Osteoblast (primary cell): ENCODE results near the gene FAM50A. TPM values are rescaled to one million over a fixed set of nuclear protein-coding genes. Genes with fewer than 3 reads are reported as not detected.
A peak's percentile ranks its signal among the peaks of the same experiment; 100 is the strongest.

Experiments used
- DNase-seq: peaks from one replicate; pipeline ENCODE4 v3.0.0; 2011; ENCODE audit warnings: low spot score, mixed read lengths; ENCODE audit not compliant: insufficient read length; ENCODE audit errors: missing footprints
- H2AFZ ChIP-seq: 2 replicates; pipeline ENCODE4 v1.6.0; 2011; ENCODE audit warnings: mild to moderate bottlenecking, low read length
- H3K27ac ChIP-seq: 2 replicates; pipeline ENCODE4 v1.5.1; 2011; ENCODE audit warnings: mild to moderate bottlenecking, low read depth, low read length, moderate library complexity
- H3K27me3 ChIP-seq: 2 replicates; pipeline ENCODE4 v1.6.0; 2012; ENCODE audit warnings: mild to moderate bottlenecking, control low read depth, inconsistent platforms, low read length, moderate library complexity; ENCODE audit not compliant: insufficient read depth
- H3K36me3 ChIP-seq: 2 replicates; pipeline ENCODE4 v1.5.1; 2011; ENCODE audit warnings: mild to moderate bottlenecking, low read length, control low read depth, moderate library complexity; ENCODE audit not compliant: insufficient read depth
- H3K4me1 ChIP-seq: 2 replicates; pipeline ENCODE4 v1.5.1; 2011; ENCODE audit warnings: mild to moderate bottlenecking, low read length, control low read depth, moderate library complexity; ENCODE audit not compliant: insufficient read depth
- H3K4me2 ChIP-seq: 2 replicates; pipeline ENCODE4 v1.6.0; 2011; ENCODE audit warnings: mild to moderate bottlenecking, low read length; ENCODE audit not compliant: insufficient read depth
- H3K4me3 ChIP-seq: fragments of 200-600 bp; sonication (generic); 3 replicates; pipeline ENCODE4 v1.5.1; 2012; ENCODE audit warnings: mild to moderate bottlenecking, low read length, inconsistent platforms; ENCODE audit not compliant: insufficient read depth
- H3K79me2 ChIP-seq: 2 replicates; pipeline ENCODE4 v1.6.0; 2012; ENCODE audit warnings: mild to moderate bottlenecking, low read length, control low read depth, inconsistent platforms; ENCODE audit not compliant: insufficient read depth
- H3K9me3 ChIP-seq: 2 replicates; pipeline ENCODE4 v1.5.1; 2011; ENCODE audit warnings: low read depth, low read length, control low read depth
- H4K20me1 ChIP-seq: 2 replicates; pipeline ENCODE4 v1.6.0; 2012; ENCODE audit warnings: mild to moderate bottlenecking, low read length, control low read depth; ENCODE audit not compliant: insufficient read depth
- total RNA-seq: library from RNA; depleted of rRNA; stranded (reverse); fragments of >200 nt; gene quantifications from 2 replicates; pipeline ENCODE4 v1.2.3, GENCODE V29; 2012
- TF ChIP-seq, protein P1 (sequence below): IDR thresholded peaks from 2 replicates; pipeline ENCODE4 v1.5.1; 2011; ENCODE audit warnings: mild to moderate bottlenecking, low read depth, low read length, moderate library complexity; ENCODE audit errors: extremely low read depth

FAM50A gene
- total RNA-seq, 1 donor, result 48.1 TPM

DNA sequence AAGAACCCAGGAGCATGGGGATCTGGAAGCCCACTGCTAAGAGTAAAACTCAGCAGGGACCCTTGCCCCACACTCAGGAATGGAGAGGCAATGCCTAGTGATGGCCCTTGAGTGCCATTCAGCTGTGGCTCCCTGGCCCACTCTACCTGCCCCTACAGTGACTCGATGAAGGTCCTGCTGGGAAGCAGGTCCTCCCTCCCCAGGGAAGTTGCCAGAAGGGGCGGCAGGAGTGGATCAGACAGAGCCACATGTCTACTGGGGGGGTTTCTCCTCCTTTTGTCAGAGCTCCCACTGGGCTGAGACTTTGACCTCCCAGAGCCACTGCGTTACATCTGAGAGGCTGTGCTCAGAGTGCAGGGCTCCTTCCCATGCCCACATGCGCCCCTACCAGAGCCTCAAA lies 45.2 kb downstream of the FAM50A start:
- peak; percentile 58 for DNase-seq
- no peaks in the 10 kb centered on the region for H3K9me3 ChIP-seq
- peaks cover 22% of the 10 kb centered on the region for H3K79me2 ChIP-seq
- H3K4me2 ChIP-seq, result peak overlapping the region; percentile 84
- H3K27ac ChIP-seq, result no peak overlapping the region
- peaks cover 7% of the 10 kb centered on the region for H4K20me1 ChIP-seq
- peaks cover 10% of the 10 kb centered on the region for H3K4me1 ChIP-seq
- no peak overlapping the region for H2AFZ ChIP-seq
- H3K4me3 ChIP-seq, result peak overlapping the region; percentile 73
- TF ChIP-seq, protein P1, sequence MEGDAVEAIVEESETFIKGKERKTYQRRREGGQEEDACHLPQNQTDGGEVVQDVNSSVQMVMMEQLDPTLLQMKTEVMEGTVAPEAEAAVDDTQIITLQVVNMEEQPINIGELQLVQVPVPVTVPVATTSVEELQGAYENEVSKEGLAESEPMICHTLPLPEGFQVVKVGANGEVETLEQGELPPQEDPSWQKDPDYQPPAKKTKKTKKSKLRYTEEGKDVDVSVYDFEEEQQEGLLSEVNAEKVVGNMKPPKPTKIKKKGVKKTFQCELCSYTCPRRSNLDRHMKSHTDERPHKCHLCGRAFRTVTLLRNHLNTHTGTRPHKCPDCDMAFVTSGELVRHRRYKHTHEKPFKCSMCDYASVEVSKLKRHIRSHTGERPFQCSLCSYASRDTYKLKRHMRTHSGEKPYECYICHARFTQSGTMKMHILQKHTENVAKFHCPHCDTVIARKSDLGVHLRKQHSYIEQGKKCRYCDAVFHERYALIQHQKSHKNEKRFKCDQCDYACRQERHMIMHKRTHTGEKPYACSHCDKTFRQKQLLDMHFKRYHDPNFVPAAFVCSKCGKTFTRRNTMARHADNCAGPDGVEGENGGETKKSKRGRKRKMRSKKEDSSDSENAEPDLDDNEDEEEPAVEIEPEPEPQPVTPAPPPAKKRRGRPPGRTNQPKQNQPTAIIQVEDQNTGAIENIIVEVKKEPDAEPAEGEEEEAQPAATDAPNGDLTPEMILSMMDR, result no peak
- no peaks in the 10 kb centered on the region for H3K27me3 ChIP-seq
- H3K36me3 ChIP-seq, result peaks cover 19% of the 10 kb centered on the region

DNA sequence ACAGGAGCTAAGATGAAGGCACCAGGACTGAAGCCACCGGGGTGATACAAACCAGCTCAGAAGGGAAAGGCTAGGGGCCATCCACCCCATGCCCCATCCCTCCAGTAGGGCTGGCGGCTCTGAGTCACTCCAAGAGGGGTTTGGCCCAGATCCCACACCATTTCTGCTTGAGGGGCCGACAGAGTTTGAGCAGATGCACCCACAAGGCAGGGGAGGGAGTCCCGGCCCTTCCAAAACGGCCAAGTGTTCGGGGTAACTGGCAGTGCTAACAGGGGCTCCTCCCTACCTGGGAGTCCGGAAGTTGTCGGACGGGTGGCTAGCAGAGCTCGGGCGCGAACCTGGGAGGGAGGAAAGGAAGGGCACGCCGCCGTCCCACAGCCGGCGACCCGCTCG lies 46.1 kb downstream of the FAM50A start:
- Histone ChIP-seq H3K4me1 (peaks cover 10% of the 10 kb centered on the region), H3K4me3 (peak overlapping the region; percentile 73), H3K9me3 (no peaks in the 10 kb centered on the region), H3K27me3 (no peaks in the 10 kb centered on the region), H2AFZ (peak overlapping the region; percentile 47), H3K79me2 (peaks cover 19% of the 10 kb centered on the region), H4K20me1 (peaks cover 7% of the 10 kb centered on the region), H3K36me3 (peaks cover 13% of the 10 kb centered on the region), H3K27ac (peak overlapping the region; percentile 61), H3K4me2 (peak overlapping the region; percentile 84)
- TF ChIP-seq, protein P1, result no peak
- DNase-seq, result peak; percentile 94

DNA sequence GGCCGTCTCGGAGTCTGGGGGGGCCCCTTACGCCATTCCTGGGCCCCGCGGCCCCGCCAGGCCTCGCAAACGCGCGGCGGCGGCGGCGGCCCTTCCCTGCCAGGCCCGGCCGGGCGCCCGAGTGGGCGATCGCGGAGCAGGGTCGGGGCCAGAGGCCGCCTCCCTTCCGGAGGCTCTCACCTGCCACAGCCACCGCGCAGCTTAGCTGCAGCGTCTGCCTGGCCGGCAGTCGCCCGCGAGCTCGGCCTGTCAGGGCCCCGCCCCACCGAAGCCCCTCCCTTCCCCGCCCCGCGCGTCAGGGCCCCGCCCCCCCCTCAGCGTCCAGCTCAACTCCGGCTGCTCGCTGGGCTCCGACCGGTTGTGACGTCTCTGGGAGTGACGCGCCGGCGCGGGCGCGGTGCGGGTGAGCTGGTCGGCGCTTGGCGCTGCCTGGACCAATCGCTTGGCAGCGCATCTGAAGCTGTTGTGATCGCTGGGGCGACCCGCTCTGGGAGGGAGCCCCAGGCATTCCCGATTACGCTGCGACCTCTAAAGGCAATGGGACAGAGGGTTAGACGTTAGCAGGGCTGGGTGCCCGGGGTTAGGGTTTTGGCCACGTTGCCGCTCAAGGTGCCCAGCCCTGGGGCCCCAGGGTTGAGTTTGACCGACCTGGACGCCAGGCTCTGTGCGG lies 46.6 kb downstream of the FAM50A start, which contains the start of gene SLC10A3:
SLC10A3 (minus strand) TSS at position 216 of the 670 bp plus-strand sequence. CDS start 1,689 bp downstream, outside the sequence.
- peak within 1 kb of the TSS; percentile 67 for H2AFZ ChIP-seq
- no peaks in the 10 kb centered on the region for H3K9me3 ChIP-seq
- H3K4me2 ChIP-seq, result peak within 1 kb of the TSS; percentile 84
- H3K36me3 ChIP-seq, result peaks cover 11% of the 10 kb centered on the region
- peaks cover 15% of the 10 kb centered on the region for H3K79me2 ChIP-seq
- peak within 1 kb of the TSS; percentile 73 for H3K4me3 ChIP-seq
- peak; percentile 100 for DNase-seq
- peak within 1 kb of the TSS; percentile 69 for H3K27ac ChIP-seq
- H3K4me1 ChIP-seq, result peaks cover 10% of the 10 kb centered on the region
- peaks cover 7% of the 10 kb centered on the region for H4K20me1 ChIP-seq
- no peaks in the 10 kb centered on the region for H3K27me3 ChIP-seq
- TF ChIP-seq, protein P1, result no peak

DNA sequence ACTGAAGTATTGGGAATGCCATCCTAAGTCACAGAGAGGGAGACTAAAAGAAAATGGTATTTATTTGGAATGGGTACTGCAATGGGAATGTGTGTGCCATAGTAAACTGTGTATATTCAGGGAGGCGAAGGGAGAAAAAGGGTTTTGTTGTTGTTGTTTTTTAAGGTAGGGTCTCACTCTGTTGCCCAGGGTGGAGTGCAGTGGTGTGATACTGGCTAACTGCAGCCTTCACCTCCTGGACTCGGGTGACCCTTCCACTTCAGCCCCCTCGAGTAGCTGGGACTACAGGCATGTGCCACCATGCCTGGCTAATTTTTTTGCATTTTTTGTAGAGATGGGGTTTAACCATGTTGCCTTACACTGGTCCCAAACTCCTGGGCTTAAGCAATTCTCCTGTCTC lies 50.8 kb downstream of the FAM50A start:
- DNase-seq, result no peak
- H3K4me2 ChIP-seq, result no peak overlapping the region
- TF ChIP-seq, protein P1, result no peak

More for the DNA sequence above, 50.8 kb downstream of the FAM50A start:
- Histone ChIP-seq H3K79me2 (peaks cover under 1% of the 10 kb centered on the region), H3K27ac (no peak overlapping the region), H3K9me3 (no peaks in the 10 kb centered on the region), H3K4me3 (no peak overlapping the region), H4K20me1 (no peaks in the 10 kb centered on the region), H3K4me1 (peaks cover 1% of the 10 kb centered on the region), H2AFZ (no peak overlapping the region), H3K27me3 (no peaks in the 10 kb centered on the region), H3K36me3 (no peaks in the 10 kb centered on the region)
